Kidney glomerular epithelial cell (primary cell): ENCODE measurements around the gene RTN4R.

ENCODE experiments used
- DNase-seq: peaks from one replicate; lab custom pipeline; 2025; lab: John Stamatoyannopoulos, UW

RTN4R gene

GRCh38 chr22:20257212-20258020 is 10.7 kb downstream of the RTN4R start:
- no peak for DNase-seq

DNA sequence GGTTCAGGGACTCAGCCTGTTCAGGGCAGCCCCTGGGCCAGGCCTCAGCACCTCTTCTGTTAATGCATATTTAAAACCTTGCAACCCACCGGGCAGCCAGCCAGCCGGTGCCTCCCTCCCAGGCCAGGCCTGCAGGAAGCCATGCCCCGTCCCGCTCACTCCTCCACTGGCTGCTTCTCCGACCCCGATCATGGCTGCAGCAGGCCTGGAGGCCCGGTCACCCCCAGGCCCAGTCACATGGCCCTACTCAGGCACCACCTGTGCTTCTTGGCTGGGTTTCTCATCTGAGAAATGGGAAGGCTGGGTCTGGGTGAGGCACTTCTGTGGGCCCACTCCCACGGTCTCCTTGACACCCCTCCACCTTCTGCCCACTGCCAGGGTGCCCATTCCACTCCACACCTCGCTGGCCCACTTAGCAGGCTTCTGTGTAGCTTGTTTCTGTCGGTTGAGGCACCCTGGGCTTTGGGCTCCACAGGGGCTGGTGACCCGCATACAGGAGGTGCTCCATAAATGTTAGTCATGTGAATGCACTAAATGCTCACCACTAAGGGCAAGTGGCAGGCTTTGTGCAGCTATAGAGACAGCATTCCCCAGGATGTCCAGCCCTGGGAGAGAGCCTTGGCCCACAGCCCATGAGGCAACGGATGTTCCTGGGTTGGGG is 11.4 kb downstream of the RTN4R start:
- no peak for DNase-seq

GRCh38 chr22:20256027-20256426 is 12.1 kb downstream of the RTN4R start:
- no peak for DNase-seq

DNA sequence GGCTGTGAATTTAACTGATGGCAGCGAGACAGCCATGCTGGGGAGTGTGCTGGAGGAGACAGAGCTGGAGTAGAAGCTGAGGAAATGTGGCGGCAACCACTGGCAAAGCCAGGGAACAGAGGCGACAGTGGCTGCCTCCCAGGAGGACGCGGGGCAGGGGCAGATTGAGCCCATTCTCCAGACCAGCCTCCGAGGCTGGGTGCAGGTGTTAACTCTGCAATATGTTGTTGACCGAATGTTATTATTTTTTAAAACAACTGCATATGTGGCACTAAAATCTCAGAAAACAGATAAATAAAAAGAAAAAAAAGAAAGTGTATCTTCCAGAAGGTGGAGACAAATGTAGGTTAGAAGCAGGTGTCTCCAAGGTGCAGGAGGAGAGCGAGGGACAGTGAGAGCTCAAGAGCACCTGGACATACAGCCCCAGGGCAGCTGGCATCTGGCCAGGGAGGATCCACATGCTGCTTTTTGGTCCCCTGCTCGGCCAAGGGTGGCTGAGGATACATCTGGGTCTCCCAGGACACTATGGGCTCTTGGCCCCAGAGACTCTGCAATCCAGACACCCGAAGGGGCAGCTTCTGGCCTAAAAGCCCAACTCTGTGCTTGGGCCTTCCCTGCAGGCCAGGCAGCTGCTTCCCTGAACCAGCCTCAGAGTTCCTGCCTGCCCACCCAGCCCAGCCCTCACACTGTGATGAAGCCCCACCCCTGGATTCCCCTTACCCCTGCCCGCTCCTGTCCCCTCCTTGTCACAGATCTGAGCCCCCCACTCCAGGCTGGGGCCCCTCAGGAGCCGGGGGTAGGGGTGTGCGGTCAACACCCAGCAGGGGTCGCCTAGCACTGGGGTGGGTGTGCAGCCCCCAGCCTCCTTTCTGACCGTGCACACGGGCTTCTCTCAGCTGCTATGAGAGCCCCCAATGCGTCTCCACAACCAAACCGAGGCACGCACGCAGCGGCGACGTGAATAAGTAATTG is 12.9 kb downstream of the RTN4R start:
- no peak for DNase-seq

DNA sequence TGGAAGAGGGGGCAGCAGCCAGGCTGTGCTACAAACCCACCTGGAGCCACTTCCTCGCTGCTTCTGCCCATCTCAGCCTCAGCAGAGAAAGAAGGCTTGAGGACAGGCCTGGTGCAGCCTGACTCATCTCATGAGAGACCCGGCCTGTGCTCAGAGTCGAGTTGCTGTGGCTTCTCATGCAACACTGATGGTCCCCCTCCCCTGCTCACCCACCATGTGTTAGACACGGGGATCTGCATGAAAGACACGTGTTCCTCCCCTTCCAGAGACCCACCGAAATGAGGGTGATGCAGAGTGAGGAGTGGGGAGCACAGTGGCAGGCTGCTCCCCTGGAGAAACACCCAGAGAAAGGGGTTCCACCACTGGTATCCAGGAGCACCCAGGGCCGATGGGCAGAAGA is 15.0 kb downstream of the RTN4R start:
- no peak for DNase-seq

DNA sequence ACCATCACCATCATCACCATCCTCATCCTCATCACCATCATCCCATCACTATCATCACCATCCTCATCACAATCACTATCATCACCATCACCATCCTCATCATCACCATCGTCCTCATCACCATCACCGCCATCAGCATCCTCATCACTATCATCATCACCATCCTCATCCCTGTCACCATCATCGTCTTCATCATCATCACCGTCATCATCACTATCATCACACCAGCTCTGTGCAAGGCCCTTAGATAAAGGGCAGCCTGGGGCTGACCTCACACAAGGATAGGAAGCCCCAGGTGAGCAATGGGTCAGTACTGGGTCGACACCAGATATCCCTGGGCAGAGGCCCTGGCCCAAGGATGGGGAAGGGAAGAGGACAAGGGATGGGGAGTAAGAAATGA is 16.1 kb downstream of the RTN4R start:
- no peak for DNase-seq

GRCh38 chr22:20251491-20251890 is 16.6 kb downstream of the RTN4R start:
- DNase-seq = no peak

- no peak for DNase-seq
Measured at GRCh38 chr22:20249797-20250354, 18.2 kb downstream of the RTN4R start.

GRCh38 chr22:20248461-20248978 is 19.6 kb downstream of the RTN4R start:
- DNase-seq = no peak

DNA sequence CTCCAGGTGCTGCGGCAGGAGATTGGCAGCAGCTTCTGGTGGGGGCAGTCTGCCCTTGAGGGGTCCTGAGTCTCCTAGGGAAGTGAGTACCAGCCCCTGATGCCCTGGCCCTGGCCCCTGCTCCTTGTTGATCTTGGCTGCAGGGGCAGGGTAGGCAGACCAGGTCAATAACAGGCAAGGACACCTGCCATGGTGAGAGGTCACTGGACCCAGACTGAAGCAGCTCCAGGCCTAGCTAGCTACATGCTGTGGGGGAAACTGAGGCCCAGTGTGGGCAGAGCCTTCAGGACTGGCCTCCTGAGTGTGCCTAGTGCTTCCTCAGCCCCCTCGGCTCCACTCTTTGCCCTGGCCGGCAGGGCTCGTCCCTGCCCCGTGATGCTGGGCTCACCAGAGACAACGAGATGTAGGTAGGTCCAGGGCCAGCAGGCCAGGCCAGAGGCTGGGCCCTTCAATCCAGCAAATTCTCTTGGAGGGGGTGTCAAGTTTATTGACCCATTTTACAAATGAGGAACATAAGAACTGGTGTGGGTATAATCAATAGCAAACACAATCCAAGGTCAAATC is 20.4 kb downstream of the RTN4R start:
- no peak for DNase-seq

DNA sequence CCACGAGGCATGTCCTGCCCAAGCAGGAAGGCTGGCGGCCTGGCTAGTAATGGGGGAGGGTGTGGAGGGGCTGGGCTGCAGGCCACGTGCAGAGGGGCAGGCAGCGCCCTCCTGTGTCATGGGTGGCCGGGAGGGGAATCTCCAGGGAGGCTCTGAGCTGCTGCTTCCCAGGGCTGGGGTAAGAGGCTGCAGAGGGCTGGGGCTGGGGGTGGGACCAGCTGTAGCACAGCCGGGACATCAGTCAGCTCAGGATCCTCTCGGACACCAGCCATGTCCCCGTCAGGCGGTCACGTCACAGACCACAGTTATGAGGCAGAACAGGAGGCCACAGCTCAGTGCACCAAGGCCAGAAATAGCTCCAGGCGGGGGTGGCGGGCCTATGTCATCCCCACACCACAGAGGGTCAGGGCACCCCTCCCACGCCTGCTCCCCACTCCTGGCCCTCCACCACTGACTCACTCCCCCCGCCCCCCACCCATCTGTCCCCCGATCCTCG is 21.1 kb downstream of the RTN4R start:
- peak; percentile 44 for DNase-seq

- no peak for DNase-seq
Measured at GRCh38 chr22:20246368-20247009, 21.6 kb downstream of the RTN4R start.

DNA sequence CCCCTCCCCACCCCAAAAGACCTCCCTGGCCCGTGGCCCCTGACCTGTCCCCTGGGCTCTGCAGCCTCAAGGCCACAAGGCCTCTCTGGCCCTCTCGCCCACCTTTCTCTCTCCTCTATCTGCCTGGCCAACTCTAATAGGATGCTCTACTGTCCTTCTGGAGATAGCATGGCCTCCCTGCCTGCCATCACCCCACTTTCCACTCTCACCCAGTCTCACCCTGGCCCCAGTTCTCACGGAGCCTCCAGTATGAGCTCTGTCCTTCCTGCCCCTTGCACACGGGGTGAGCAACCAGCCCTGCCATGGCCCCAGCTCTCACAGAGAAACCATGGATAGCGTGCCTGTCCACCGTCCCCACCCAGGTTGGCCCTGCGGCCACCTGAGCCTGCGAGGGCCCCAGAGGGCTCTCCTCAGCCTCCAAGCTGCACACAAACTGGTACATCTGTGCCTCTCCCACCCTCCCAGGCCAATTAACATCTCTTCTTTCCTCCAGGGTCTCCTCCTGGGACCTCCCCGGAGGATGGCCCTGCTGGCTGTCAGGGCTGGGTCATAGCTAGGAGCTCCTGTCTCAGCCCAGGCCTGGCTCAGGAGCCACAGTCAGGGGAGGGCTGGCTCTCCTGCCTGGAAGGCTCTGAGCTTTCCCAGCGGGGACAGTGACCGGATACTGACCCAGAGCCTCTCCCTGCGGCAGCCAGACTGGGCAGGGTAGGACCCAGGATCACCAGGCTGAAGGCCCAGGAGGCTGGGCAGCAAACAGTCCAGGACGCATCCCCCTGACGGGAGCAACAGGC is 22.3 kb downstream of the RTN4R start:
- no peak for DNase-seq

- DNase-seq = no peak
Measured at GRCh38 chr22:20244691-20245576, 23.2 kb downstream of the RTN4R start.

DNA sequence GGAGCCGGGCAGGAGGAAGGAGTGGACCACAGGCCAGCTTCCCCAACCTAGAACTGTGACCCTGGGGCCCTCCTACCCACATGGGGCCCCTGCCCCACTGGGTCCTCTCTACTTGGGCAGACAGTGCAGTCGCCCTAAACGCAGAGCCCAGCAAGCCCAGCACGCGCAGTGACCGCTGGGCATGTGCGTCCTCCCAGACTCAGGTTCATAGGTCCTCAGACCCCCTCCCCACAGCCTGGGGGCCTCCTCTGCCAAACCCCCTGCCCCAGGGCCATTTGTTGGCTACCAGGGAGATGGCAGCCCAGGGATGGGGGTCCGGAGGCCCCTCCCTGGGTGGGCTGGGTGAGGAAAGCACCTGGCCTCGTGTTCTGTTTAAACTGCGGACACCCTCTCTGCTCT is 23.9 kb downstream of the RTN4R start:
- no peak for DNase-seq

DNA sequence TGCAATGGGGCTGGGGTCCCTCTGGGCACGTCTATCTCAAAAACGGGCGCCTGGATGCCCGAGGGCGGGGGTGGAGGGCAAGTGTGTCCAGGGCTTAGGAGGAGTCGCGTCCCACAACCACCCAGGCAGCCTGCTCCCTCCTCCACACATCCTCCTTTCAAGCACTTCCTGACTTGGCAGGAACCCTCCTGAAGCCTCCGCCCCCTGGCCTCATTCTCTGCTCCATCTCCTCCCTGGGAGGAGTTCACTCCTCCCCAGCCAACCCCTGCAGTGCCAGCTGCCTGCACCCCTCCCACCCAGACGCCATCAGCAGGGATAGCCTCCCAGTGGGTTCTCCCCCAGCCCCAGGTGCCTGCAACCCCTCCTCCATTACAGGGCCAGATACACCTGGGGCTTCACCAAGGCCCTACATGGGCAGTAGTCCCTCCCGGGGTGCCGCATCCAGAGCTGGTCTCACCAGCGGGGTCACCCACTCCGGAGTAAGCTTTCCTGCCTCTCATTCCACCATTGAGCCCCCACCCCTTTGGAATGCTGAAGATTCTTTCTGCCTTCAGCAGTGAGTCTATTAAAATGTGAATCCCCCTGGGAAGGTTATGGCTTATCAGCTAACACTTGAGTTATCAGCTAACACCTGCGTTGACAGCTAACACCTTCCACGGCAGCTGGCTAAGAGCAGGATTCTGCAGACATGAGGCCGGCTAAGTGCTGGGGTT is 24.4 kb downstream of the RTN4R start:
- peak; percentile 79 for DNase-seq

DNA sequence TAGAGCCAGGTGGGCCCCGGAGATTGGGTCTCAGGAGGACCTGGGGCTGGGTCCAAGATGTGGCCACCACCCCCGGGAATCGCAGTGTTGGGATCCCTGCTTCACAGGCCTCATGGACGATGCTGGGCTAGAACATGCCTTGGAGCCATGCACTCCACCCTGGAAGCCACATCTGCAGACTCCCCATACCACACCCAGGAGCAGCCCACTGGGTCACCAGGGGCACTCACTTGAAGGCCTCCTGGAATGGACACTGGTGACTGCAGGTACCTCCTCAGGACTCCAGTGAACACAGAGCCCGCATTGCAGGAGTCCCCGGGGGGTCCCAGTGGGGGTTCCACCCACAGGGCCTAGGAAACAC is 25.0 kb downstream of the RTN4R start:
- DNase-seq = no peak

GRCh38 chr22:20242393-20243175 is 25.5 kb downstream of the RTN4R start:
- no peak for DNase-seq
